Liver (tissue), 3 donors: ENCODE data around the gene PRTFDC1.
A peak's percentile ranks its signal among the peaks of the same experiment; 100 is the strongest.

Source experiments
- RAD21 ChIP-seq, 2 donors: IDR thresholded peaks; 2 replicates each; pipeline ENCODE4 v1.6.1; 2016; ENCODE audit warnings: antibody characterized with exemption in 2 of 2, mild to moderate bottlenecking in 2 of 2
- RXRA ChIP-seq, 2 donors: IDR thresholded peaks; 2 replicates each; pipeline ENCODE4 v1.6.1; 2017 to 2018; ENCODE audit warnings: antibody characterized with exemption in 2 of 2, mild to moderate bottlenecking in 1 of 2
- SP1 ChIP-seq: IDR thresholded peaks from 2 replicates; pipeline ENCODE4 v1.6.1; 2018; ENCODE audit warnings: antibody characterized with exemption, mild to moderate bottlenecking
- YY1 ChIP-seq: IDR thresholded peaks from 2 replicates; pipeline ENCODE4 v1.6.1; 2016; ENCODE audit warnings: antibody characterized with exemption, mild to moderate bottlenecking
- TF ChIP-seq, protein P1 (sequence below): fragments of 150-350 bp; IDR thresholded peaks from 2 replicates; pipeline ENCODE4 v1.5.1; 2017; ENCODE audit warnings: improper control_type of control experiment, low read depth, low read length; ENCODE audit not compliant: missing input control
- TF ChIP-seq, protein P2 (sequence below): IDR thresholded peaks from 2 replicates; pipeline ENCODE4 v1.6.1; 2016; ENCODE audit warnings: antibody characterized with exemption, mild to moderate bottlenecking
- donor health status: healthy.
- donor health status: healthy.

DNA sequence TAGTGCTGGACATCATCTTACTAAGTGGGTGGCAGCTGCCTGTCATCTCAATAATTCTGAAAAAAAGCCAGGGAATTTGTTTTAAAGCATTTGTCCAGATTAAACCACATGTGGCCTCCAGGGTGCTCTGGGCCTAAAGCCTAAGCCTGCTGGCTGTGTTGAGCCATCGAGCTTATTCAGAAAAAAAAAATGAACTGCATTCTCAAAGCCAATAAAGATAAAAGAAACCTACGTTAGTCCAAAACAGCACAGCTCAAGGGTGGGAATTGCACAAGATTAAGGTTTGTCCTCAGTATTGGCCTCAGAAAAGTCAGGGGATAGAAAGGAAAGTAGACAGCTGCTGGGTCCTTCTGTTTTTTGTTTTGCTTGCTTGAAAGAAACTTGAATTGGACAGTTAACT, 22.6 kb upstream of the PRTFDC1 start:
- TF ChIP-seq, protein P1, sequence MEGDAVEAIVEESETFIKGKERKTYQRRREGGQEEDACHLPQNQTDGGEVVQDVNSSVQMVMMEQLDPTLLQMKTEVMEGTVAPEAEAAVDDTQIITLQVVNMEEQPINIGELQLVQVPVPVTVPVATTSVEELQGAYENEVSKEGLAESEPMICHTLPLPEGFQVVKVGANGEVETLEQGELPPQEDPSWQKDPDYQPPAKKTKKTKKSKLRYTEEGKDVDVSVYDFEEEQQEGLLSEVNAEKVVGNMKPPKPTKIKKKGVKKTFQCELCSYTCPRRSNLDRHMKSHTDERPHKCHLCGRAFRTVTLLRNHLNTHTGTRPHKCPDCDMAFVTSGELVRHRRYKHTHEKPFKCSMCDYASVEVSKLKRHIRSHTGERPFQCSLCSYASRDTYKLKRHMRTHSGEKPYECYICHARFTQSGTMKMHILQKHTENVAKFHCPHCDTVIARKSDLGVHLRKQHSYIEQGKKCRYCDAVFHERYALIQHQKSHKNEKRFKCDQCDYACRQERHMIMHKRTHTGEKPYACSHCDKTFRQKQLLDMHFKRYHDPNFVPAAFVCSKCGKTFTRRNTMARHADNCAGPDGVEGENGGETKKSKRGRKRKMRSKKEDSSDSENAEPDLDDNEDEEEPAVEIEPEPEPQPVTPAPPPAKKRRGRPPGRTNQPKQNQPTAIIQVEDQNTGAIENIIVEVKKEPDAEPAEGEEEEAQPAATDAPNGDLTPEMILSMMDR = peak; percentile 4
- TF ChIP-seq YY1 (no peak), RXRA (IDR thresholded peaks at IDR 0.05) (no peak), SP1 (peak; percentile 29), RAD21 (IDR thresholded peaks at IDR 0.05) (peak in 1 of 2 donors; percentile 59)
- TF ChIP-seq, protein P2, sequence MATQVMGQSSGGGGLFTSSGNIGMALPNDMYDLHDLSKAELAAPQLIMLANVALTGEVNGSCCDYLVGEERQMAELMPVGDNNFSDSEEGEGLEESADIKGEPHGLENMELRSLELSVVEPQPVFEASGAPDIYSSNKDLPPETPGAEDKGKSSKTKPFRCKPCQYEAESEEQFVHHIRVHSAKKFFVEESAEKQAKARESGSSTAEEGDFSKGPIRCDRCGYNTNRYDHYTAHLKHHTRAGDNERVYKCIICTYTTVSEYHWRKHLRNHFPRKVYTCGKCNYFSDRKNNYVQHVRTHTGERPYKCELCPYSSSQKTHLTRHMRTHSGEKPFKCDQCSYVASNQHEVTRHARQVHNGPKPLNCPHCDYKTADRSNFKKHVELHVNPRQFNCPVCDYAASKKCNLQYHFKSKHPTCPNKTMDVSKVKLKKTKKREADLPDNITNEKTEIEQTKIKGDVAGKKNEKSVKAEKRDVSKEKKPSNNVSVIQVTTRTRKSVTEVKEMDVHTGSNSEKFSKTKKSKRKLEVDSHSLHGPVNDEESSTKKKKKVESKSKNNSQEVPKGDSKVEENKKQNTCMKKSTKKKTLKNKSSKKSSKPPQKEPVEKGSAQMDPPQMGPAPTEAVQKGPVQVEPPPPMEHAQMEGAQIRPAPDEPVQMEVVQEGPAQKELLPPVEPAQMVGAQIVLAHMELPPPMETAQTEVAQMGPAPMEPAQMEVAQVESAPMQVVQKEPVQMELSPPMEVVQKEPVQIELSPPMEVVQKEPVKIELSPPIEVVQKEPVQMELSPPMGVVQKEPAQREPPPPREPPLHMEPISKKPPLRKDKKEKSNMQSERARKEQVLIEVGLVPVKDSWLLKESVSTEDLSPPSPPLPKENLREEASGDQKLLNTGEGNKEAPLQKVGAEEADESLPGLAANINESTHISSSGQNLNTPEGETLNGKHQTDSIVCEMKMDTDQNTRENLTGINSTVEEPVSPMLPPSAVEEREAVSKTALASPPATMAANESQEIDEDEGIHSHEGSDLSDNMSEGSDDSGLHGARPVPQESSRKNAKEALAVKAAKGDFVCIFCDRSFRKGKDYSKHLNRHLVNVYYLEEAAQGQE = no peak
